Right lobe of liver (tissue), 4 donors: ENCODE data around the gene FAF2.

Experiments
- CTCF ChIP-seq, 4 donors: fragments of 200-600 bp in 3 of 4; fragments of 450-650 bp in 1 of 4; IDR thresholded peaks; one replicate each; pipeline versions ENCODE4 v1.5.1 to v1.8.0; 2016 to 2022; ENCODE audit warnings: antibody characterized with exemption in 4 of 4, mild to moderate bottlenecking in 2 of 4
- POLR2A ChIP-seq: fragments of 450-650 bp; IDR thresholded peaks from one replicate; pipeline ENCODE4 v1.6.1; 2017; ENCODE audit warnings: antibody characterized with exemption, mild to moderate bottlenecking
- donor health status: DM: no; HTN: no; CAD: no.
- donor health status: DM: no; HTN: no; CAD: no.
- donor health status: DM: no; HTN: yes; CAD: no.

GRCh38 chr5:176536902-176537553 lies 88.8 kb downstream of the FAF2 start, which contains the start of gene RNF44:
- TF ChIP-seq POLR2A (peak; percentile 64), CTCF (IDR thresholded peaks at IDR 0.05) (no peak)
